Prostate gland (tissue), 2 donors: ENCODE data around the gene MFSD12.

Source experiments
- POLR2AphosphoS5 ChIP-seq: sonication (generic); formaldehyde crosslinking; IDR thresholded peaks from one replicate; pipeline ENCODE4 v1.6.1; 2017; ENCODE audit warnings: antibody characterized with exemption
- TF ChIP-seq, protein P1 (sequence below), 4 experiments: fragments of 200-600 bp in 2 of 4; fragments of 450-650 bp in 2 of 4; sonication (generic) in 2 of 4; IDR thresholded peaks; 1 replicate in 3 of 4; 2 replicates in 1 of 4; pipeline ENCODE4 v1.5.1; 2016 to 2019; ENCODE audit warnings: antibody characterized with exemption in 4 of 4, mild to moderate bottlenecking in 2 of 4, moderate library complexity in 2 of 4

DNA sequence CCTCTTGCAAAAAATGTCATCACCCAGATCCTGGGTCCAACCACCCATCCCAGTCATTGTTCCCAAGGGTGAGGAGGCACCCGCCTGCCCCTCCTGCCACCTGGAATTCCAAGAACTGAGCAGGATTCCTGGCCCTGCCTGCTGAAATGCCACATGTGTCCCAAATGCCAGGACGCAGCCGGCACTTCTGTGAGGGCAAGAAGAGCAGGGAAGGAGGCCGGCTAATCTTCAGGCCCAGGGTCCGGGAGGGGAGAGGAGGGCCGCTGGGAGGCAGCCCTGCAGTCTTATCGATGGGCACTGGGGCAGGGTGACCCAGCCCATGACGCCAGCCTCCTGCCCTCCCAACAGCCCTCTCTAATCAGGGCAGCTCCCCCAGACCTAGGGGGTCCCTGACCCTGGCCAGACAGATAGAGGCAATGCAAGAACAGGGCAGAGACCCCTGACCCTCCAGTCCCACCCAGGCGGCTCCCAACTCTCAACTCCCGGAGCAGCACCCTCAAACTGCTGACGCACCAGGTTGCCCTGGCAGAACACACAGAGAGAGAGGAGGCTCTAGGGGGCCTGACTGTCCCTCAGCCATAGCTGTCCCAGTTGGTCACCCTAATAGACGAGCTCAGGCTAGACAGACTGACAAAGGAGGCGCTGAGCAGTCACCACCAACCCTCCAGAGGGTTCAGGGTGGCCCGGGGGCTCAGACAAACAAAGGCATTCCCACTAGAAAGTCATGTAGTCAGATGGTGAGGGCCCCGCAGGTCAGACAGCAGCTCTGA lies 1.5 kb downstream of the MFSD12 start:
- TF ChIP-seq, protein P1, sequence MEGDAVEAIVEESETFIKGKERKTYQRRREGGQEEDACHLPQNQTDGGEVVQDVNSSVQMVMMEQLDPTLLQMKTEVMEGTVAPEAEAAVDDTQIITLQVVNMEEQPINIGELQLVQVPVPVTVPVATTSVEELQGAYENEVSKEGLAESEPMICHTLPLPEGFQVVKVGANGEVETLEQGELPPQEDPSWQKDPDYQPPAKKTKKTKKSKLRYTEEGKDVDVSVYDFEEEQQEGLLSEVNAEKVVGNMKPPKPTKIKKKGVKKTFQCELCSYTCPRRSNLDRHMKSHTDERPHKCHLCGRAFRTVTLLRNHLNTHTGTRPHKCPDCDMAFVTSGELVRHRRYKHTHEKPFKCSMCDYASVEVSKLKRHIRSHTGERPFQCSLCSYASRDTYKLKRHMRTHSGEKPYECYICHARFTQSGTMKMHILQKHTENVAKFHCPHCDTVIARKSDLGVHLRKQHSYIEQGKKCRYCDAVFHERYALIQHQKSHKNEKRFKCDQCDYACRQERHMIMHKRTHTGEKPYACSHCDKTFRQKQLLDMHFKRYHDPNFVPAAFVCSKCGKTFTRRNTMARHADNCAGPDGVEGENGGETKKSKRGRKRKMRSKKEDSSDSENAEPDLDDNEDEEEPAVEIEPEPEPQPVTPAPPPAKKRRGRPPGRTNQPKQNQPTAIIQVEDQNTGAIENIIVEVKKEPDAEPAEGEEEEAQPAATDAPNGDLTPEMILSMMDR (IDR thresholded peaks at IDR 0.05): no peak
- no peak for TF ChIP-seq POLR2AphosphoS5
